ENCODE measurements around the gene LYRM2.

The LYRM2 gene

GRCh38 chr6:89615882-89616281, 22.7 kb downstream of the LYRM2 start:
- TF ChIP-seq CTCF (IDR thresholded peaks at IDR 0.05; ENCODE audit: low read depth, low read length, missing control alignments): no peak
- in situ Hi-C loops (cut with HindIII; ENCODE audit: low sequenced_read_pairs): no loop called here
- DNase-seq (ENCODE audit: low read depth): no peak
- no peak overlapping the region for H3K4me3 ChIP-seq (ENCODE audit: low read depth, low read length)

- no peak for DNase-seq (ENCODE audit: low read depth)
- no peak overlapping the region for H3K4me3 ChIP-seq (ENCODE audit: low read depth, low read length)
- no peak for TF ChIP-seq CTCF (IDR thresholded peaks at IDR 0.05; ENCODE audit: low read depth, low read length, missing control alignments)
- in situ Hi-C loops (cut with HindIII; ENCODE audit: low sequenced_read_pairs): no loop called here
These were observed 24.8 kb downstream of the LYRM2 start for GRCh38 chr6:89613790-89614189.

- in situ Hi-C loops (cut with HindIII; ENCODE audit: low sequenced_read_pairs): no loop called here
- no peak overlapping the region for H3K4me3 ChIP-seq (ENCODE audit: low read depth, low read length)
- no peak for TF ChIP-seq CTCF (IDR thresholded peaks at IDR 0.05; ENCODE audit: low read depth, low read length, missing control alignments)
- no peak for DNase-seq (ENCODE audit: low read depth)
These were observed 26.4 kb downstream of the LYRM2 start for GRCh38 chr6:89612121-89612520.

GRCh38 chr6:89611666-89612065, 26.9 kb downstream of the LYRM2 start:
- in situ Hi-C loops (cut with HindIII; ENCODE audit: low sequenced_read_pairs): no loop called here

GRCh38 chr6:89610149-89610642, 28.4 kb downstream of the LYRM2 start:
- in situ Hi-C loops (cut with HindIII; ENCODE audit: low sequenced_read_pairs): no loop called here
- DNase-seq (ENCODE audit: low read depth): no peak
- H3K4me3 ChIP-seq (ENCODE audit: low read depth, low read length): no peak overlapping the region
- peak; percentile 54 for TF ChIP-seq CTCF (IDR thresholded peaks at IDR 0.05; ENCODE audit: low read depth, low read length, missing control alignments)

More at GRCh38 chr6:89611666-89612065, 26.9 kb downstream of the LYRM2 start:
- peak; percentile 34 for DNase-seq (ENCODE audit: low read depth)
- TF ChIP-seq CTCF (IDR thresholded peaks at IDR 0.05; ENCODE audit: low read depth, low read length, missing control alignments): no peak
- H3K4me3 ChIP-seq (ENCODE audit: low read depth, low read length): no peak overlapping the region

- in situ Hi-C loops (cut with HindIII; ENCODE audit: low sequenced_read_pairs): no loop called here
- no peak for DNase-seq (ENCODE audit: low read depth)
- H3K4me3 ChIP-seq (ENCODE audit: low read depth, low read length): no peak overlapping the region
- TF ChIP-seq CTCF (IDR thresholded peaks at IDR 0.05; ENCODE audit: low read depth, low read length, missing control alignments): no peak
These were observed 32.7 kb downstream of the LYRM2 start for GRCh38 chr6:89605861-89606260.

- no peak for TF ChIP-seq CTCF (IDR thresholded peaks at IDR 0.05; ENCODE audit: low read depth, low read length, missing control alignments)
- H3K4me3 ChIP-seq (ENCODE audit: low read depth, low read length): no peak overlapping the region
- no peak for DNase-seq (ENCODE audit: low read depth)
- in situ Hi-C loops (cut with HindIII; ENCODE audit: low sequenced_read_pairs): no loop called here
These were observed 33.9 kb downstream of the LYRM2 start for GRCh38 chr6:89604653-89605052.

Measured in astrocyte of the cerebellum (primary cell).